Astrocyte (in vitro differentiated cells and primary cell): ENCODE measurements around the gene NKD1.

Experiments used
- CTCF ChIP-seq: IDR thresholded peaks from 2 replicates; pipeline ENCODE4 v1.5.1; 2011; ENCODE audit warnings: low read depth, mild to moderate bottlenecking, inconsistent platforms, low read length, moderate library complexity; ENCODE audit not compliant: insufficient read depth
- EZH2 ChIP-seq: IDR thresholded peaks from 2 replicates; pipeline ENCODE4 v1.6.1; 2012; ENCODE audit warnings: mild to moderate bottlenecking, low read length, inconsistent platforms; ENCODE audit not compliant: insufficient read depth

GRCh38 chr16:50632927-50633800 lies 85.0 kb downstream of the NKD1 start:
- TF ChIP-seq CTCF (no peak), EZH2 (no peak)
